Forelimb muscle (tissue), 1 donor: ENCODE data around the gene ZBTB32. TPM values are rescaled to one million over a fixed set of nuclear protein-coding genes. Genes with fewer than 3 reads are reported as not detected.
"Not testable (repeated sequence)": the region's sequence is repeated elsewhere in the genome, so short reads cannot be mapped to it uniquely, and the experiment has no call there.

Experiments used
- DNase-seq: peaks from one replicate; pipeline ENCODE4 v3.0.0-alpha.2; 2013; ENCODE audit warnings: low read depth
- polyA plus RNA-seq: library from polyadenylated mRNA; unstranded; fragments of 120-200 nt; gene quantifications from one replicate; pipeline ENCODE4 v1.2.1, GENCODE V29; 2013; ENCODE audit not compliant: insufficient read length

Gene ZBTB32
- polyA plus RNA-seq, result not detected

DNA sequence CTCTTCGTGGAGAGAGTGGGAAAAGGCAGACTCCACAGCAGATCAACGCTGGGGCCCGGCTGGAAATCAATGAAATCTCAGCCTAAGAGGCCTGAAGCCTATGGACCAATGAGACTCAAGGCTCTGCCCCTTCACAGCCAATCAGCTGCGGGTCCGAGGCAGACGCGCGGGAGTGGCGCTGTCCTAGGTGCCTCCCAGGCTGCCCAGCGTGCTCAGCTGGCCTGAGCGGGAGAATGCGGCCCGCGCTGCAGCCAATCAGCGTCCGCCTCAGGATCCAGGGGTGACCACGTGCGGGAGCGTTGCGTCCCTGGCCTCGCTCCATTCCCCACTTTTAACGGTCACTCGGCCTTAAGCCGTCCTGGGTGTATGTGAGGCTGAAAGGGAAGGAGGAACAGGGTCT, at the start of gene ZBTB32:
ZBTB32 (plus strand) TSS at position 341 of the 400 bp plus-strand sequence. CDS start 10,069 bp downstream, outside the sequence.
- DNase-seq, result no peak

- DNase-seq, result not testable (repeated sequence)
Observed at GRCh38 chr19:35654828-35655227, 49.5 kb upstream of the ZBTB32 start.

GRCh38 chr19:35655600-35655999, 48.8 kb upstream of the ZBTB32 start:
- DNase-seq, result no peak

GRCh38 chr19:35656700-35657099, 47.7 kb upstream of the ZBTB32 start:
- DNase-seq, result no peak

GRCh38 chr19:35657904-35658700, 46.3 kb upstream of the ZBTB32 start:
- DNase-seq, result no peak

- DNase-seq, result no peak
Observed at GRCh38 chr19:35661995-35662340, 42.4 kb upstream of the ZBTB32 start.

DNA sequence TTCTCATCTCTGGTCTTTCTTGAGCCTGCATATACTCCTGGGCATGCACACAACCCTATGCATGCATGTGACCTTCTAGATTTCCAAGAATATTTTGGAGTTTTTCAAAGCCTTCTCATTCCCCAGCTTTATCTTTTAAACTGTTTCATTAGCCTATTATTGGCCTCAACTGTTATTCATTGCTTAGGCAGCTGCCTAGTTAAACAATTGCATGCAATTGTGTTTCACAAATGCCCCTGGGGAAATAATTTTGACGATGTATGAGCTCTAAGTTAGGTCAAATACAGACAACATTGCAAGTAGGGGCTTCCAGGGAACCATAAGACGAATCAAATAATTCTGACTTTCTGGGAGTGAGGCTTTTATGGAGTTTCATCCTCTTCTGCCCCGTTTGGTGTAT, 40.4 kb upstream of the ZBTB32 start:
- no peak for DNase-seq

GRCh38 chr19:35665157-35665556, 39.2 kb upstream of the ZBTB32 start:
- DNase-seq, result no peak

DNA sequence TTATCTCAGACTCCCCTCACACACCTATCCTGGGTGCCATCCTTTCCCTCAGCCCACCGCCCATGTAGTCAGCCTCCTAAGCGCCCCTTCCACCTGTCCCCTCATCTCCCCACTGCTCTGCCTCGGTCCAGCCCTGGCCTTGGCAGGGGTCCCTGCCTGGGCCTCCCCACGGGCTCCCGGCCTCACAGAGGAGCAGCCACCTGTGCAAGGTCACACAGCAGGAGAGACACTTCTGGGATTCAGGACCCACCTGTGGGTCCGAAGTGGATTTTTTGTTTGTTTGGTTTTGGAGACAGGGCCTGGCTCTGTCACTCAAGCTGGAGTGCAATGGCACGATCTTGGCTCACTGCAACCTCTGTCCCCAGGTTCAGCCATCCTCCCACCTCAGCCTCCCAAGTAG, 38.8 kb upstream of the ZBTB32 start:
- no peak for DNase-seq

GRCh38 chr19:35666251-35666913, 38.0 kb upstream of the ZBTB32 start, which contains the start of gene UPK1A:
Gene UPK1A (plus strand): TSS chr19:35666517. CDS start chr19:35666813, 296 bp downstream.
- DNase-seq, result no peak

GRCh38 chr19:35669566-35669965, 34.8 kb upstream of the ZBTB32 start:
- DNase-seq, result no peak

- no peak for DNase-seq
Observed at GRCh38 chr19:35669974-35670373, 34.4 kb upstream of the ZBTB32 start.

- no peak for DNase-seq
Observed at GRCh38 chr19:35670686-35671085, 33.7 kb upstream of the ZBTB32 start.

DNA sequence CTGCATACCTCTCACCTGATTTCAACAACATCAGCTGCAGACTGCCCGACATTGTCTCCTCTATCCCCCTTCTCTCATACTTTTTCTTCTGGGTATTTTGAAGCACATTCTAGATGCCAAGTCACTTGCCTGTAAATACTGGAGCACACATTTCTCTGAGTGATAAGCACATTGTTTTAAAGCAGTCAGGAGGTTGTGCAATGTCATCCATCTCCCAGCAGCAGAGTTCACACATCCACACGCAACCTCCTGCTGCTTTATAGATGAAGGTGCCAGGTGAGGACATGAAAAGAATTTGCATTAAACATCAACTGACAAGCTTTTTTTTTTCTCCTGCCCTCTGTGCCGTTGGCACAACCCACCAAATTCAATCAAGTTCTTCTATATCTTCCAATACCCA, 32.5 kb upstream of the ZBTB32 start:
- no peak for DNase-seq

DNA sequence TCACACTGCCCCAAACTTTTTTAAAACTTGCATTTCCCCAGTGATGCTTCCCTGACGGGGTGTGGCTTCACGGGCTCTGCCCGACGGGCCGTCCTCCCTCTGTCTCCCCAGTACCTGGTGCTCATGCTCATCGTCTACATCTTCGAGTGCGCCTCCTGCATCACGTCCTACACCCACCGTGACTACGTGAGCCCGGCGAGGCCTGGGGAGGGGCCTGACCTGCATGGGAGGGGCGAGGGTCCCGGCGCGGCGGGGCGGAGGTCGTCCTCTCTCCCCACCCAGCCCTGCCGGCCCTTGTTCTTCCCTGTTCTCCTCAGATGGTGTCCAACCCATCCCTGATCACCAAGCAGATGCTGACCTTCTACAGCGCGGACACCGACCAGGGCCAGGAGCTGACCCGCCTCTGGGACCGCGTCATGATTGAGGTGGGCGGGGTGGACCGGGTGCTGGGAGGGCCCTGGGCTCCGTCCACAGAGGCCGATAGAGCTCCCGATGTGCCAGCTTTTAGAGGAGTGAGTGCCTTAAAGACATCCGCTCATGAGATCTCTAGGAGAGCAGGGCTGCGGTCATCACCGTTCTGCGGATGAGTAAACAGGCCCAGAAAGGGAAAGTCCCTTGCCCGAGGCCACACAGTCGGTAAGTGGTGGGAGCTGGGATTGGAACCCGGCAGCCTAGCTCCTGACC, 31.1 kb upstream of the ZBTB32 start:
- no peak for DNase-seq

DNA sequence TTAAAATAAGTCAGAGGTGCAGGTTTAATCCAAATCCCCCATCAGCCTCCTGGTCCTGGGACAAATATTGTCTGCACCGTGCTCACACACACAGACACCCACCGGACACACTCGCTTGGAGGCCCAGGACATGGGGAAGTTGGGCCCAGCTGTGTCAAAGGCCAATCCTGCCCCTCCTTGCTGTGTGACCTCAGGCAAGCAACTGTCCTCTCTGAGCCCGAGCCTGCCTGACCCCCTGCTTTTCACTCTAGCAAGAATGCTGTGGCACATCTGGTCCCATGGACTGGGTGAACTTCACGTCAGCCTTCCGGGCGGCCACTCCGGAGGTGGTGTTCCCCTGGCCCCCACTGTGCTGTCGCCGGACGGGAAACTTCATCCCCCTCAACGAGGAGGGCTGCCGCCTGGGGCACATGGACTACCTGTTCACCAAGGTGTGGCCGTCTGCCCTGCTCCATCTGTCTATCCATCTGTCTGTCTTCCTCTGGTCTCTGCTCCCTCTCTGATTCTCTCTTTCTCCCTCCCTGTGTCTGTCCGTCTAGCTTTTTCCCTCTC, 28.7 kb upstream of the ZBTB32 start:
- DNase-seq, result no peak

GRCh38 chr19:35689836-35690235, 14.5 kb upstream of the ZBTB32 start:
- DNase-seq, result no peak

GRCh38 chr19:35691106-35691505, 13.3 kb upstream of the ZBTB32 start:
- DNase-seq, result not testable (repeated sequence)

- DNase-seq, result no peak
Observed at GRCh38 chr19:35692010-35692409, 12.3 kb upstream of the ZBTB32 start.

GRCh38 chr19:35693422-35693821, 10.9 kb upstream of the ZBTB32 start:
- no peak for DNase-seq

GRCh38 chr19:35693835-35694599, 10.3 kb upstream of the ZBTB32 start:
- DNase-seq, result peak; percentile 57
